ENCODE results near the gene SH3PXD2B.
"Not testable (repeated sequence)": the region's sequence is repeated elsewhere in the genome, so short reads cannot be mapped to it uniquely, and the experiment has no call there.

- not testable (repeated sequence) for TF ChIP-seq POLR2A (IDR thresholded peaks at IDR 0.05); CTCF (IDR thresholded peaks at IDR 0.05 in 8 of 11, conservative IDR thresholded peaks at IDR 0.05 in 3 of 11); POLR2AphosphoS5 (IDR thresholded peaks at IDR 0.05)
Observed at GRCh38 chr5:172398645-172399044, 55.7 kb downstream of the SH3PXD2B start.
